Stimulated activated CD4-positive, alpha-beta T cell treated with anti-CD3 and anti-CD28 coated beads, Interleukin-1b, Interleukin-23, amount 100 ng/mL, for 1 hour (primary cell): ENCODE measurements around the gene SNRNP48.

Experiments used
- DNase-seq, 2 donors: peaks; one replicate each; pipeline ENCODE4 v3.0.0-alpha.2; 2020; ENCODE audit warnings: low read depth in 2 of 2

The SNRNP48 gene

DNA sequence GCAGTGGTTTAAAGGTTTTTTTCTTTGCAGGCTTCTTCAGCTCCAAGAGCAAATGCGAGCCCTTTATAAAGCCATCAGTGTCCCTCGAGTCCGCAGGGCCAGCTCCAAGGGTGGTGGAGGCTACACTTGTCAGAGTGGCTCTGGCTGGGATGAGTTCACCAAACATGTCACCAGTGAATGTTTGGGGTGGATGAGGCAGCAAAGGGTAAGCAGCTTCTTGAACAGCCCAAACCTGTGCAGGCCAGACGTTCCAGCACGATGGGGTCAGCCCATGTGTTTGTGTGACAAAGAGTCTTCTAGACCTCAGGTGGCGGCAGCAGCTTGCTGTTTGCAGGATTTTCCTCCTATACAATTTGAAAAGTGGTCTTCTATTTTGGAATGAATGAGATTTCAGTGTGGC is 30.8 kb upstream of the SNRNP48 start:
- DNase-seq, result no peak

DNA sequence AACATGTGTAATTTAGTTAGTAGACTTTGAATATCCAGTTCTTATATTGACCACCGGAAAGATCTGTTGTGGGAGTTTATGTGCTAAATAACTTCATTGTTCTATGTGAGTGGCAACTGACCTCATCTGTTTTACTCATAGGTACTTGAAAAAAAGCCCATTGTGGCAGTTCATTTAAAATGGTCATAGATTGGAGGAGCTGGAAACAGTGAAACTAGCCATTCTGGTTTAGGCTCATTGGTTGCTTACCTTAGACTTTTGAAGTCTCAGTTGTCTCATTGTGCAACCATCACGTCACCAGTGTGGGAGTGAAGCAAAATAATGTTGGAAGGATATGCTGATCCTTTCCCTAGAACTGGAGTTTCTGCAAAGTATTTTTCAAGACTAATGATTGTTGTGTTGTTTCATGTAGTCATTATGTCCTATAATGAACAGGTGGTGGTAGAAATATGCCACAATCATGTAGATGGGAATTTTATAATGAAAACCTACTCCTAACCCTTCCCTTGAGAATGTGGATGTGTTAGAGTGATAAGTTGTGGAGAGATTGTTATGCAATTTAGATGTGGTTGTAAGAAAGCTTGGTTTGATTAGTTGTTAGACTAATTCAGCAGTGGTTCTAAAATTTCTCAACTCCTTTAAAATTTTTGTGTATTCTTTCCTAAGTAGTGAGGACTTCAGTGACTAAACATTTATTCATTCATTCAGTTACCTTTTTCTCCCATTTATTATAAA is 30.2 kb upstream of the SNRNP48 start:
- no peak for DNase-seq

DNA sequence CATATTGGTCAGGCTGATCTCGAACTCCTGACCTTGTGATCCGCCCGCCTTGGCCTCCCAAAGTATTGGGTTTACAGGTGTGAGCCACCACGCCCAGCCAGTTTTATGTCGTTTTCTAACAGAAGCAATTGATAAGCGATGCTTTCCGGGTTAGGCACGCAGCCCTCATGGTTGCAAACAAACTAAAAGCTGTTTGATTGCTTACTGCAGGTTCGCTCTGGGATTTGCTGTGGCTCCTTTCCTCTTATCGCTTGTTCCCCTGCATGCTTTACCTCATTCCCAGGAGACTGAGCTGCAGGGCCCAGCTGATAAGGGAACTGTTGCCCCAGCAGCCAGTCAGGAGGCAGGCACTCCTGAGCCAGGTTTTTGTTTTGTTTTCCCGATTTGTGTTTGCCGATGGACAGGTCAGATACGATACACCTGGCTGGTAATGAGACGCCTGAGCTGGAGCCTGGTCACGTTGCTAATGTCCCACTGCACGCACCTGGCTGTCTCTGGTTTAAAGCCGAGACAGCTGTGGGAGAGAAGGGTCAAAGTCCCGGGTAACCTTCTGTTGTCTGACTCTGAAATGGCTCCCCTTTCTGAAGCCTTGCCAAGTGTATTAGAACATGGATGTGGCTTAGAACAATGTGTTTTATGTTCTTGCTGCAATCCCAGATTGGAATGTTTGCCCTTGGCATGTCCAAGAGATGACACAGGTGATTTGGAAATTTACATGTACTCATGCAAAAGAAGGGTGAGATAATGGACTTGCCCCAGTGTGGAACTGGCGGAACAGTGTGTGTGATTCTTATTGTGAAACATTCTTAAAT is 28.6 kb upstream of the SNRNP48 start:
- DNase-seq, result no peak

DNA sequence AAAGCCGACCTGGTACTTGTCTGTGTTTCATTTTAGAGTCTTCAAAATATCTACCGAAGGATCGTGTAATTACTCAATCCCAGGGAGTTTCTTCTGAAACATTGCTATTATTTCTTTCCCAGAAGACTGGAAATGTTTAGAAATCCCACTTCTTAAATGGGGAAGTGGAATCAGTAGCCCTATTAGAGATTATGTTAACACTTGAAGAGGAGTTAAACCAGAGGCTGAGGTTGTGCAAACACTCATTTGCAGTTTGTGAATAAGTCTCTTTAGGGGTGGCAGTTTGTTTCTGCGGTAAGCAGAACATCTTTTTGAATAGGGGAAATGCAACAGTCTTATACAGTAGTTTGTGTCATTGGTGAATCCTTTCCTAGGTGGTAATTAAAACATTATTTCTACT is 27.2 kb upstream of the SNRNP48 start:
- DNase-seq, result no peak

DNA sequence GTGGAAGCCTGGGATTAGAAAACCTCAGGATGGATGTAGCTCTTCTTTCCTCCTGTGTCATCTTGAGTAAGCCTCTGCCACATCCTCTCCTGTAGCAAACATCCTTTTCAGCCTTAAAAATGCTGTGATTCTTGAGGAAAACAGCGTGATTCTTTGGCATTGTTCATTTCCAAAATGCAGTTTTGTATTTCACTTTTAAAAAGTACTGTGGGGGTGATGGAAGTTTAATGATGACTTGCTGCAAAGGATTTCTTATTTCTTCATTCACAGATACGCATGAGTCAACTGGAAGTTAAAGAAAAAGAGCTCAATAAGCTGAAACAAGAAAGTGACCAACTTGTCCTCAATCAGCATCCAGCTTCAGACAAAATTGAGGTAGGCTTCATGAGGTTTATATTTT is 23.9 kb upstream of the SNRNP48 start:
- no peak for DNase-seq

DNA sequence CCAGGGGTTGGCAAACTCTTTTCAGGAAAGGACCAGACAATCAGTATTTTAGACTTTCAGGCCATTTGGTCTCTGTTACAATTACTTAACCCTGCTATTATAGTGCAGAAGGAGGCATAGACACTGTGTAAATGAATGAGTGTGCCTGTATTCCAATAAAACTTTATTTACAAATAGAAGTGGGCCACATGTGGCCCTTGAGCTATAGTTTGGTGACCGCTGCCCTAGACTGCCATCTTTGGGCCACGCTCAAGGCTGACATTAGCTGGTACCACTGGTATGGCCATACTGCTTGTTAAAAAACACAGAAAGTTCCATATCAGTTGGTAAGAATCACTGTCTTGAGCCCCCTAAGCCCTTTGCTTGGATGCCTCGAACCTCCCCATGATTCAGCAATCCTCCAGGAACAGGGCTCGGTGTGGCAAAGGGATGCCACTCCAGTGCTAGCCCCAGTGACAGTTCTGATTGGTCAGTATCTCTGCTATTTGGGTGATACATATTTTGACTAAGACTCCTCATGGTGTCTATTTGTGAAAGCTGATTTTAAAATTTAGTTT is 23.3 kb upstream of the SNRNP48 start:
- DNase-seq, result no peak

DNA sequence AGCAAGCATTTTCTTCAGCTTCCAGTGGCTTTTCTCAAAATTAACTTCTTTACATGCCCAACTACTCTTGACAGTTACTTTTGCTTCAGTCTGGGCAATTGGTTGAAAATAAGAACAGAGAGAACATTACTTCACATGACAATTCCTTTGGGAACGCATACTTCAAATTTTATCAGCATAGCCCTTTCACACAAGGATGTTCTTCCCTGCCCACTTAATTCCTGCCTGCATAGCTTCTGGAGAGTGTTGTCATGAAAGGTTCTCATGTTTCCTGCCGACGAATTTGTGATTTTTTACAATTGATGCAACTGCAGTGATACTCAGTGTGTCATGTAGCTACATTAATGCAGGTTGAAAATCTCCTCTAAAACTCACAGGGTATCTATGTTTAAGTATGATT is 22.0 kb upstream of the SNRNP48 start:
- DNase-seq, result no peak

DNA sequence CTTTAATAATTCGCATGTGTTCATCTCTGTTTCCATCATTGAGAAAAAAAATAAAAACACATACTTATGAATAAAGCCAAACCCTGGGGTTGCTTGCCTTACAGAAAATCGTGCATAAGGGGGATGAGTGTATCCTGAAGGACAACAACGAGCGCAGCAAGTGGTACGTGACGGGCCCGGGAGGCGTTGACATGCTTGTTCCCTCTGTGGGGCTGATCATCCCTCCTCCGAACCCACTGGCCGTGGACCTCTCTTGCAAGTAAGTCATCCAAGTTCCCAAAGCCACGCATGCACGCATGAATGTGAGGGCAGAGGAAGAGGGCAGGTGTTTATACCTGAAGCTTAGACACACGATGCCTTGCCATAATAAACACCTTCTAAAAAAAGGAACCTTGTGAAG is 20.9 kb upstream of the SNRNP48 start:
- DNase-seq, result no peak

DNA sequence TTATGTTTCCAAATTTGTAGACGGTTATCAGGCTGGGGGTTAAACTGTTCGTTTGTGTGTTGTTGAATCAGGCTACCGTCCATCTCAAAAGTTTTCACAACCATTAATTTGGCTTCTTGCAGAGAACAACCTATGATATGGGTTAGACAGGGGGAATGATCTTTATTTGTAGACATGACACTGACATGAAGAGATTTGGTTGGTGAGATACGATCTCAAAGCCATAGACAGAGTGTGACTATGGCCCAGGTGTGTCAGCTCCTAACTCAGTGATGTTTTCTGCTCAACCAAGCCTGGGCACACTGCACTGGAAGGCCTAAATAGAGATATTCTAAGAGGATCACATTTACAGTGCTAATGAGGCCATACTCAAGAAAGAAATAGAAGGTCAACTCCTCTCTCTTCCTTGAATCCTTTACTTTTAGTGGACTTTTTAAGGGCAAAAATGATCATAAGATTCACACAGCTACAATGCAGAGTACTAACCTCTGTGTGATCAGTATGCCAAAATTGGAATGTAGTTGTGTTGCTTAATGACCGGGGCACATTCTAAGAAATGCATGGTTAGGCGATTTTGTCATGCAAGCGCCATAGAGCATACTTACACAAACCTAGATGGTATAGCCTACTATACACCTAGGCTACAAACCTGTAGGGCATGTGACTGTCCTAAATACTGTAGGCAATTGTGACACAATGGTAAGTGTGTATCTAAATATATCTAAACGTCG is 17.6 kb upstream of the SNRNP48 start:
- no peak for DNase-seq

DNA sequence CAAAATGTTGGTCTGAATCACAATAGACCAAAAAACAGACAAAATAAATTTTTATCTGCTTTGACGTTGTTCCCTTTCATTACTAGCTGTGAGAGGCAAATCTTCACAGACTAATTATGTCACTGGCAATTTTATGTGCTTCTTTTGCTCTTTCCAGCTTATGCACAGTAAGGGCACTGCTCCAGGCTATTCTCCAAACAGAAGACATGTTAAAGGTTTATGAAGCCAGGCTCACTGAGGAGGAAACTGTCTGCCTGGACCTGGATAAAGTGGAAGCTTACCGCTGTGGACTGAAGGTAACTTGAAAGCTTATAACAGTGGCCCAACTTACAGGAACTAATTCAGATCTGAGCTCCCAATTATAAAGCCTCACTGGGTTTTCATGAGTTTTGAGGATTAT is 15.5 kb upstream of the SNRNP48 start:
- no peak for DNase-seq

DNA sequence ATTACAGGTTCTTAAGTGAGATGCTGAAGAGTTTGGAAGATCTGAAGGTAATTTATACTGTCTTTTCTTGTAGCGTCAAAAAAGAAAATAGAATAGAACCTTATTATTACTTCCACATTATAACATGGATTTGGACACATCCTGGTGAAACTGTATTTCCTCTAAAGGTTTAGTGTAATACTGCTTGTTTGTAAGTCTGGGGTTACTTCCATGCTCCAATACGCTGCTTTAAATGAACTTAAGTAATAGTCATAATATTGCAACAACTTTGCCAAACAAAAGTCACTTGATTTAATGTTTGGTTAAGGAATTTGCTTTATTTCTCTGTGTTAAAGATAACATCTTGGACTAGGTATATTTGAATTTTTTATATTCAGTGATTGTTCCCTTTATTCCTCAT is 11.5 kb upstream of the SNRNP48 start:
- no peak for DNase-seq

DNA sequence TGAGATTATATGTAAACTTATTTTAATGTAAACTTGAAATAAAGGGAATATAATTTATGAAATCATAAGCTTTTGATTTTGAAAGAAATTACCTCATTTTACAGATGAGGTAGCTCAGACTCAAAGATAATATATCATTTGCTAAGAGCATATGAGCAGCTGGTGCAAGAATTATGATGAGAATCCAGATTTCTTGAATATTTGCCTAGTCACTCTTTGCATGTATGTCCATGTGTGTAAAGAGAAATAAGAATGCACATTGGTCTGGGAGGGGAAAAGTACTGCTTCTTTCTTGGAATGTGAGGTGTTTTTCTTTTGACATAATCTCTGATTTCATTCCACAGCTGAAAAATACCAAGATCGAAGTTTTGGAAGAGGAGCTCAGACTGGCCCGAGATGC is 11.1 kb upstream of the SNRNP48 start:
- no peak for DNase-seq

DNA sequence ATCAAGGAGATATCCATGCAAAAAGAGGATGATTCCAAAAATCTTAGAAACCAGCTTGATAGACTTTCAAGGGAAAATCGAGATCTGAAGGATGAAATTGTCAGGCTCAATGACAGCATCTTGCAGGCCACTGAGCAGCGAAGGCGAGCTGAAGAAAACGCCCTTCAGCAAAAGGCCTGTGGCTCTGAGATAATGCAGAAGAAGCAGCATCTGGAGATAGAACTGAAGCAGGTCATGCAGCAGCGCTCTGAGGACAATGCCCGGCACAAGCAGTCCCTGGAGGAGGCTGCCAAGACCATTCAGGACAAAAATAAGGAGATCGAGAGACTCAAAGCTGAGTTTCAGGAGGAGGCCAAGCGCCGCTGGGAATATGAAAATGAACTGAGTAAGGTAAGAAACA is 10.1 kb upstream of the SNRNP48 start:
- no peak for DNase-seq

DNA sequence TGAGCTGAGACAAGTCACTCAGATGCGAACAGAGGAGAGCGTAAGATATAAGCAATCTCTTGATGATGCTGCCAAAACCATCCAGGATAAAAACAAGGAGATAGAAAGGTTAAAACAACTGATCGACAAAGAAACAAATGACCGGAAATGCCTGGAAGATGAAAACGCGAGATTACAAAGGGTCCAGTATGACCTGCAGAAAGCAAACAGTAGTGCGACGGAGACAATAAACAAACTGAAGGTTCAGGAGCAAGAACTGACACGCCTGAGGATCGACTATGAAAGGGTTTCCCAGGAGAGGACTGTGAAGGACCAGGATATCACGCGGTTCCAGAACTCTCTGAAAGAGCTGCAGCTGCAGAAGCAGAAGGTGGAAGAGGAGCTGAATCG is 9.5 kb upstream of the SNRNP48 start:
- DNase-seq, result no peak

DNA sequence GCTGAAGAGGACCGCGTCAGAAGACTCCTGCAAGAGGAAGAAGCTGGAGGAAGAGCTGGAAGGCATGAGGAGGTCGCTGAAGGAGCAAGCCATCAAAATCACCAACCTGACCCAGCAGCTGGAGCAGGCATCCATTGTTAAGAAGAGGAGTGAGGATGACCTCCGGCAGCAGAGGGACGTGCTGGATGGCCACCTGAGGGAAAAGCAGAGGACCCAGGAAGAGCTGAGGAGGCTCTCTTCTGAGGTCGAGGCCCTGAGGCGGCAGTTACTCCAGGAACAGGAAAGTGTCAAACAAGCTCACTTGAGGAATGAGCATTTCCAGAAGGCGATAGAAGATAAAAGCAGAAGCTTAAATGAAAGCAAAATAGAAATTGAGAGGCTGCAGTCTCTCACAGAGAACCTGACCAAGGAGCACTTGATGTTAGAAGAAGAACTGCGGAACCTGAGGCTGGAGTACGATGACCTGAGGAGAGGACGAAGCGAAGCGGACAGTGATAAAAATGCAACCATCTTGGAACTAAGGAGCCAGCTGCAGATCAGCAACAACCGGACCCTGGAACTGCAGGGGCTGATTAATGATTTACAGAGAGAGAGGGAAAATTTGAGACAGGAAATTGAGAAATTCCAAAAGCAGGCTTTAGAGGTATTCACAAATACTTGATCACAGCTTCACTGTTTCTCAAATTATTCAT is 8.9 kb upstream of the SNRNP48 start:
- DNase-seq, result no peak

DNA sequence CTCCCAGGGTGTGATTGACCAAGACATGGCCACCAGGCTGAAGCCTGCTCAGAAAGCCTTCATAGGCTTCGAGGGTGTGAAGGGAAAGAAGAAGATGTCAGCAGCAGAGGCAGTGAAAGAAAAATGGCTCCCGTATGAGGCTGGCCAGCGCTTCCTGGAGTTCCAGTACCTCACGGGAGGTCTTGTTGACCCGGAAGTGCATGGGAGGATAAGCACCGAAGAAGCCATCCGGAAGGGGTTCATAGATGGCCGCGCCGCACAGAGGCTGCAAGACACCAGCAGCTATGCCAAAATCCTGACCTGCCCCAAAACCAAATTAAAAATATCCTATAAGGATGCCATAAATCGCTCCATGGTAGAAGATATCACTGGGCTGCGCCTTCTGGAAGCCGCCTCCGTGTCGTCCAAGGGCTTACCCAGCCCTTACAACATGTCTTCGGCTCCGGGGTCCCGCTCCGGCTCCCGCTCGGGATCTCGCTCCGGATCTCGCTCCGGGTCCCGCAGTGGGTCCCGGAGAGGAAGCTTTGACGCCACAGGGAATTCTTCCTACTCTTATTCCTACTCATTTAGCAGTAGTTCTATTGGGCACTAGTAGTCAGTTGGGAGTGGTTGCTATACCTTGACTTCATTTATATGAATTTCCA is 4.6 kb upstream of the SNRNP48 start:
- DNase-seq, result no peak

DNA sequence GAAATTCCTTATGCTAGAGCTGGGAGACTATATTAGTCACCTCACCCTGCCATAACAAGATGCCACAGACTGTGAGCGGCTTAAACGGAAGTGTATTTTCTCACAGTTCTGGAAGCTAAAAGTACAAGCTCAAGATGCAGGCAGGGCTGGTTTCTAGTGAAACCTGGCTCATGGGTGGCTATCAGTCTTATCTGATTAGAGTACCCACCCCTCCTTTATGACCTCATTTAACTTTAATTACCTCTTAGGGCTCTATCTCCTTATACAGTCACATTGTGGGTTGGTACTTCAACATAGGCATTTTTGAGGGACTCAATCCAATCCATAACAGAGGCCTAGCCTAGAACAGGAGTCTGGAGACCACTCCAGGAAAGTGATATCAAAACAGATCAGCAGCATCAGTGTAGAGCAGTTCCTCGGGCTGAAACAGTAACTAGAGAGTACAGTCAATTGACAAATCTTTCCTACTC is 2.3 kb upstream of the SNRNP48 start:
- no peak for DNase-seq

DNA sequence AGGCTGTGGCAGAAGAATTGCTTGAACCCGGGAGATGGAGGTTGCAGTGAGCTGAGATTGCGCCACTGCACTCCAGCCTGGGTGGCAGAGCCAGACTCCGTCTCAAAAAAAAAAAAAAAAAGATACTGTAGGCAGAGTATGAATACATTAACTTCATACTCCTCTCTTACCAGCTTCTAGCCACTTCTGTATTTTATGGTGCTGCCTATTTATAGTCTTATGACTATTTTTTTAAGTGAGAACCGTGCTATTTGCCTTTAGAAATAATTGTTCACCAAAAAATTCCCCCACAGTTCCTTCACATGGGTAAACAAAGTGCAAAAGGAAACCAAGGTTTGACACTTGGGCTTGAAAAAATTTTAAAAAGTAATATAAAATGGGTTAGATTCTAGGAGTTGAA is 1.5 kb upstream of the SNRNP48 start:
- DNase-seq, result no peak

DNA sequence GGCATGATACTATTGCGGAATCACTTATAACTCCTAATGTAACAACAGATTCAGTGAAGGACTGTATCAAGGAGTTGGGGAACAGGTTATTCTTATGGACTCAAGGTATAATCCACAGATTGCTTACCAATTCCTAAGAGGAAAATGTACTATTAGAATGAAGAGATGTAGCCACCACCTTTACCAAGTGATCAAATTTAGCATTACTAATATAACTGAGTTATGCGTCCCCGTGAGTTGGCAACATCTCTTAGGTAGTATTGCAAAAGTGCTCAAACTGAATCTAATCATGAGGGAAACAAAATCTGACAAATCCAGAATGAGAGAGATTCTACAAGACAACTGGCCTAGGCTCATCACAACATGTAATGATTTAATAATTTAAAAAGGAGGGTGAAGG is 777 bp upstream of the SNRNP48 start:
- DNase-seq, result no peak

DNA sequence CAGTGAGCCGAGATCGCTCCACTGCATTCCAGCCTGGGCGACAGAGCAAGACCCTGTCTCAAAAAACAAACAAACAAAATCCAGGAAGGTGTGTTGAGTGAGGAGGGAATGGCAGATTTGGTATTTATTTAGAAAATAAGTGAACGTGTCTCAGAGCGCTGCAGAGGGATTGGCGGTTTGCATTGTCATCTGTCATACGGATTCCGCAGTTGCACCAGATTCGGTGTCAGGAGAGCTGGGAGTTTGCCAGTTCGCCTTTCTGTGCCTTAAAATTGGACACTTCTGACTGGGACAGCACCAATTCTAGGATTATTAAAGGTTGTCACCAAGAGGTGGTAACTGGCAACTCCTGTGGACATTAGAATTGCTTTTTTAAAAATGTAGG is 912 bp downstream of the SNRNP48 start:
- DNase-seq, result no peak

DNA sequence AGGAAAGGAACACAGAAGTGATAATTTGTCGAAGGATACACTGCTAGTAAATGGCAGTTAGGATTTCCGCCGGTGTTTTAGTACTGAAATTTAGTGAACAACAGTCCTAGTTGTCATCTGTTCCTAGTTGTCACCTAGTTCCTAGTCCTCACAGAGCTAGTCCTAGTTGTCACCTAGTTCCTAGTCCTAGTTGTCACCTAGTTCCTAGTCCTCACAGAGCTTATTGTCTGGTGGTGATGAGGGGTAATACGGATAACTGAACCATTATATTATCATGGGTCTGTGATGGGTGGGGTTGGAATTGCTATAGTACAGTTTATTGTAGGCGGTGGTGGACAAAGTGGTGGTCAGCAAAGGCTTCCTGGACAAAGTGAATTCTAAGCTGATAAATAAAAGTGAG is 1.8 kb downstream of the SNRNP48 start:
- no peak for DNase-seq
